ENCODE measurements around the gene FAM228A.

DNA sequence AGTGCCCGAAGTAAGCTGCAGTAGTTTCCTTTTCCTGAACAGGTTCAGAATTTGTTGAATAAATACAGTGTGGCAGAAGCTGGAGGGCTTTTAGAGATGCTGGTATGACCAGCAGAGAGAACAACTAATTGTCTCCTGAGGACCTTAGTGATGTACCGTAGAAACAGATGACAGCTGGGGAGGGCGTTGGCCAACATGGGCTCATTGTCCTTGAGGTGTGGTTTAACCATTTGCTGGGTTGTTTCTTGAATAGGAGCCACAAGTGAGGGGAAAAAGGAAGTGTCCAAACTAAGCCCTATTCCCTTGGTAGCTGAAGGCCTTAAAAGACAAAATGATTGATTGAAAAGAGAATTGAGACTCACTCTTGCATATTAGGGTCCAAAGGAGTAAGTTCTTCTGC, 11.7 kb upstream of the FAM228A start:
- TF ChIP-seq, protein P1, sequence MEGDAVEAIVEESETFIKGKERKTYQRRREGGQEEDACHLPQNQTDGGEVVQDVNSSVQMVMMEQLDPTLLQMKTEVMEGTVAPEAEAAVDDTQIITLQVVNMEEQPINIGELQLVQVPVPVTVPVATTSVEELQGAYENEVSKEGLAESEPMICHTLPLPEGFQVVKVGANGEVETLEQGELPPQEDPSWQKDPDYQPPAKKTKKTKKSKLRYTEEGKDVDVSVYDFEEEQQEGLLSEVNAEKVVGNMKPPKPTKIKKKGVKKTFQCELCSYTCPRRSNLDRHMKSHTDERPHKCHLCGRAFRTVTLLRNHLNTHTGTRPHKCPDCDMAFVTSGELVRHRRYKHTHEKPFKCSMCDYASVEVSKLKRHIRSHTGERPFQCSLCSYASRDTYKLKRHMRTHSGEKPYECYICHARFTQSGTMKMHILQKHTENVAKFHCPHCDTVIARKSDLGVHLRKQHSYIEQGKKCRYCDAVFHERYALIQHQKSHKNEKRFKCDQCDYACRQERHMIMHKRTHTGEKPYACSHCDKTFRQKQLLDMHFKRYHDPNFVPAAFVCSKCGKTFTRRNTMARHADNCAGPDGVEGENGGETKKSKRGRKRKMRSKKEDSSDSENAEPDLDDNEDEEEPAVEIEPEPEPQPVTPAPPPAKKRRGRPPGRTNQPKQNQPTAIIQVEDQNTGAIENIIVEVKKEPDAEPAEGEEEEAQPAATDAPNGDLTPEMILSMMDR (IDR thresholded peaks at IDR 0.05; ENCODE audit: low read depth, low read length, poor library complexity, severe bottlenecking) = no peak
- TF ChIP-seq EZH2phosphoT487 (IDR thresholded peaks at IDR 0.05; ENCODE audit: borderline replicate concordance, low read length) = no peak

Data from DOHH2 (cell line).